SK-N-SH (cell line): ENCODE measurements around the gene SWAP70. TPM values are rescaled to one million over a fixed set of nuclear protein-coding genes. Genes with fewer than 3 reads are reported as not detected.

Experiments
- CTCF ChIA-PET: fragments of 300-600, 350-600 bp; formaldehyde crosslinking; extraction: SDS; loops from one replicate; lab custom pipeline; 2021; lab: Yijun Ruan, JAX
- POLR2A ChIA-PET: fragments of 350-600 bp; sonication (Branson Sonifier 250); formaldehyde crosslinking; extraction: SDS; loops from one replicate; lab custom pipeline; 2020; ENCODE audit warnings: antibody characterized with exemption, inconsistent platforms; lab: Yijun Ruan, JAX
- DNase-seq: peaks from one replicate; pipeline ENCODE4 v3.0.0; 2012
- H2AFZ ChIP-seq: fragments of 200-600 bp; sonication (generic); 2 replicates; pipeline ENCODE4 v1.8.1; 2016; ENCODE audit warnings: antibody characterized with exemption, mild to moderate bottlenecking, low read depth
- H3F3A ChIP-seq: fragments of 200-600 bp; sonication (generic); replicated peaks from 2 replicates; pipeline ENCODE3; 2016; ENCODE audit warnings: antibody characterized with exemption, mild to moderate bottlenecking; ENCODE audit not compliant: insufficient read depth
- H3K27ac ChIP-seq, 2 experiments: fragments of 200-500 bp in 1 of 2; fragments of 200-600 bp in 1 of 2; sonication (Bioruptor generic) in 1 of 2; sonication (generic), shearing (Covaris generic) in 1 of 2; 2 replicates each; pipeline versions ENCODE4 v1.5.1 to v1.6.1; 2014 to 2016; ENCODE audit warnings: low read depth in 2 of 2, inconsistent platforms in 1 of 2, low read length in 1 of 2, mild to moderate bottlenecking in 1 of 2, mixed read lengths in 1 of 2
- H3K27me3 ChIP-seq: fragments of 200-600 bp; sonication (generic), shearing (Covaris generic); 2 replicates; pipeline ENCODE4 v1.6.1; 2016; ENCODE audit warnings: mixed run types; ENCODE audit not compliant: insufficient read depth
- H3K36me3 ChIP-seq, 2 experiments: fragments of 200-500 bp in 1 of 2; fragments of 200-600 bp in 1 of 2; sonication (Bioruptor generic) in 1 of 2; sonication (generic) in 1 of 2; replicated peaks in 1 of 2; 2 replicates each; pipeline versions ENCODE3 to v1.5.1; 2014 to 2016; ENCODE audit warnings: low read length in 1 of 2, mild to moderate bottlenecking in 1 of 2; ENCODE audit not compliant: insufficient read depth in 2 of 2, control insufficient read depth in 1 of 2
- H3K4me1 ChIP-seq, 2 experiments: fragments of 200-500 bp in 1 of 2; fragments of 200-600 bp in 1 of 2; sonication (Bioruptor generic) in 1 of 2; sonication (generic), shearing (Covaris generic) in 1 of 2; 2 replicates each; pipeline versions ENCODE4 v1.5.1 to v1.6.1; 2014 to 2016; ENCODE audit warnings: low read depth in 1 of 2, low read length in 1 of 2, mixed run types in 1 of 2; ENCODE audit not compliant: insufficient read depth in 2 of 2, control insufficient read depth in 1 of 2
- H3K4me2 ChIP-seq: fragments of 200-600 bp; sonication (generic), shearing (Covaris generic); 2 replicates; pipeline ENCODE4 v1.6.1; 2017; ENCODE audit warnings: mixed run types
- H3K4me3 ChIP-seq, 2 experiments: fragments of 200-500 bp in 1 of 2; fragments of 200-600 bp in 1 of 2; sonication (Bioruptor generic) in 1 of 2; sonication (generic), shearing (Covaris generic) in 1 of 2; 2 replicates each; pipeline versions ENCODE4 v1.5.1 to v1.8.1; 2014 to 2016; ENCODE audit warnings: low read depth in 2 of 2, inconsistent platforms in 1 of 2, low read length in 1 of 2, mild to moderate bottlenecking in 1 of 2, mixed read lengths in 1 of 2, moderate library complexity in 1 of 2
- H3K79me2 ChIP-seq: fragments of 200-600 bp; sonication (generic); 2 replicates; pipeline ENCODE4 v1.8.1; 2017; ENCODE audit warnings: mild to moderate bottlenecking; ENCODE audit not compliant: insufficient read depth
- H3K9ac ChIP-seq: fragments of 200-600 bp; sonication (generic); 2 replicates; pipeline ENCODE4 v1.6.1; 2017; ENCODE audit warnings: mixed run types
- H3K9me2 ChIP-seq: fragments of 200-600 bp; sonication (generic); 2 replicates; pipeline ENCODE4 v1.6.1; 2017; ENCODE audit warnings: mixed run types
- H3K9me3 ChIP-seq: fragments of 200-600 bp; sonication (generic); 2 replicates; pipeline ENCODE4 v1.6.1; 2017; ENCODE audit warnings: mixed run types, mild to moderate bottlenecking, moderate library complexity
- H4K20me1 ChIP-seq: fragments of 200-600 bp; sonication (generic); 2 replicates; pipeline ENCODE4 v1.6.1; 2017; ENCODE audit warnings: mild to moderate bottlenecking, mixed run types; ENCODE audit not compliant: insufficient read depth
- EP300 ChIP-seq, 2 experiments: IDR thresholded peaks; 2 replicates each; pipeline versions ENCODE4 v1.4.0 to v1.6.1; 2012; ENCODE audit warnings: borderline replicate concordance in 1 of 2, low read depth in 1 of 2, low read length in 1 of 2
- EZH2phosphoT487 ChIP-seq: fragments of 200-600 bp; sonication (generic); IDR thresholded peaks from 2 replicates; pipeline ENCODE4 v1.6.1; 2017; ENCODE audit warnings: low read depth, mixed run types, mild to moderate bottlenecking, antibody characterized with exemption, moderate library complexity, borderline replicate concordance
- FOXM1 ChIP-seq: IDR thresholded peaks from 2 replicates; pipeline ENCODE4 v1.4.0; 2012; ENCODE audit warnings: low read depth, mild to moderate bottlenecking
- GABPA ChIP-seq: IDR thresholded peaks from 2 replicates; pipeline ENCODE4 v1.4.0; 2012; ENCODE audit warnings: low read depth, mild to moderate bottlenecking
- GATA2 ChIP-seq: sonication (generic); formaldehyde crosslinking; IDR thresholded peaks from 2 replicates; pipeline ENCODE4 v1.5.0; 2020; ENCODE audit warnings: mild to moderate bottlenecking, missing genetic modification reagents
- JUND ChIP-seq: IDR thresholded peaks from 2 replicates; pipeline ENCODE4 v1.4.0; 2012
- MXI1 ChIP-seq: IDR thresholded peaks from 2 replicates; pipeline ENCODE4 v1.6.1; 2012; ENCODE audit warnings: mild to moderate bottlenecking, low read depth, low read length, improper control_type of control experiment
- NFIC ChIP-seq: IDR thresholded peaks from 2 replicates; pipeline ENCODE4 v1.4.0; 2012; ENCODE audit warnings: borderline replicate concordance
- NRF1 ChIP-seq: IDR thresholded peaks from 2 replicates; pipeline ENCODE4 v1.6.1; 2012; ENCODE audit warnings: low read depth, mild to moderate bottlenecking, low read length
- POLR2AphosphoS5 ChIP-seq: IDR thresholded peaks from 2 replicates; pipeline ENCODE4 v1.6.1; 2012; ENCODE audit warnings: low read depth, low read length
- RAD21 ChIP-seq: IDR thresholded peaks from 2 replicates; pipeline ENCODE4 v1.6.1; 2012; ENCODE audit warnings: mild to moderate bottlenecking, low read length
- RCOR1 ChIP-seq: fragments of 150-350 bp; IDR thresholded peaks from 2 replicates; pipeline ENCODE4 v1.6.1; 2017; ENCODE audit warnings: antibody characterized with exemption, low read length
- RFX5 ChIP-seq: IDR thresholded peaks from 2 replicates; pipeline ENCODE4 v1.6.1; 2012; ENCODE audit warnings: mild to moderate bottlenecking, improper control_type of control experiment, low read length
- SIN3A ChIP-seq: IDR thresholded peaks from 2 replicates; pipeline ENCODE4 v1.6.1; 2012; ENCODE audit warnings: low read depth, mild to moderate bottlenecking, low read length, moderate library complexity, borderline replicate concordance
- TAF1 ChIP-seq: IDR thresholded peaks from 2 replicates; pipeline ENCODE4 v1.6.1; 2012; ENCODE audit warnings: low read depth, mild to moderate bottlenecking, low read length, moderate library complexity, borderline replicate concordance
- TCF12 ChIP-seq: IDR thresholded peaks from 2 replicates; pipeline ENCODE4 v1.4.0; 2012
- YY1 ChIP-seq: IDR thresholded peaks from 2 replicates; pipeline ENCODE4 v1.4.0; 2012; ENCODE audit warnings: low read depth, mild to moderate bottlenecking
- WGBS: methylation state at CpG from one replicate; pipeline ENCODE4 v1.1.6; 2017; ENCODE audit warnings: low lambda C conversion rate; 5-methylcytosine and 5-hydroxymethylcytosine counted together
- polyA plus RNA-seq, 3 experiments: library from polyadenylated mRNA; depleted of rRNA; stranded (reverse); fragments of >200 nt; gene quantifications; 2 replicates each; pipeline ENCODE4 v1.2.3, GENCODE V29; 2012
- TF ChIP-seq, protein P1 (sequence below): IDR thresholded peaks from 2 replicates; pipeline ENCODE4; 2012

The SWAP70 gene
- polyA plus RNA-seq, 1 of the 3 experiments (the other 2 are of a cell fraction) = 10.6 TPM

DNA sequence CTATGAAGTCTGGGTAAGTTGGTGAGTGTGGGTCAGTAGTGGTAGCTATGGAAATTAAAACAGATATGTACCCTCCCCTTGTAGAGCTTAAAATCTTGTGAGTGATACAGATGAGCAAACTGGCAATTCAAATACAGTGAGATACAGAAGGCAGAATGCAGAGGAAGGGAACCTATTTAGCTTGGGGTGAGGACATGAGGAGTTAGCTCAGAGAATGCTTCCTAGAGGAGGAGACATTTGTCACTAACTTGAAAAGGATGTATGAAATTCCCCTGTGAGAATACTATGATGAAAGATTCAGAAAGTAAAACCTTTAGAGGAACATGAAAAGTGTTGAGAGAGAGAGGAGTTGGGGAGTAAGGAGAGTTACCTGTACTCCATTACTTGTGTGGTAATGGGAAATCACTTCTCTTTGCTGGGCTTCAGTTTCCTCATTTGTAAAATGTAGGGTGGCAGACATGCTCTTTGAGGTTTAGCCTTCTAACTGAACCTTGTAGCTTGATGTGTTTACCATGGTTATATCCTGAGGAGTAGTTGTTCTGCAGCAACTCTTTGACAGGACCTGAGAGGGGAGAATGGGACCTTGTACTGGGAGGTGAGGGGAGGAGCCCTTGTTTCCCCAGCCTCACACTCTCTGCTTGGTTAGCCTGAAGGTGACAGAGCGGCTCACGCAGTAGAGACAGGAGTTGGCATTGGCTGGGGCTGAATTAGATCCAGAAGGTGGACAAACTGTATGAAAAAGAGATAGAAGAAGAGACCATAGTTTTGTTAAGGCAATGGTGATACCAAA lies 17.9 kb downstream of the SWAP70 start:
- H3K4me2 ChIP-seq = no peak overlapping the region
- 96% methylated on average over 2 of the region's 2 CpGs for WGBS
- no peak overlapping the region for H3K9ac ChIP-seq
- ChIA-PET POLR2A (no interaction called here), CTCF (interaction anchor here (1.7 kb wide), 1 partner anchor 11 kb away, joined by 4 read pairs; no protein-coding TSS in a partner anchor)
- H3K79me2 ChIP-seq = peaks cover 63% of the 10 kb centered on the region
- TF ChIP-seq TCF12 (no peak), RCOR1 (no peak), YY1 (no peak)
- H3F3A ChIP-seq = peaks cover 6% of the 10 kb centered on the region
- no peaks in the 10 kb centered on the region for H4K20me1 ChIP-seq
- no peaks in the 10 kb centered on the region for H3K9me2 ChIP-seq
- no peak overlapping the region for H3K27ac ChIP-seq
- no peaks in the 10 kb centered on the region for H3K4me1 ChIP-seq
- no peaks in the 10 kb centered on the region for H3K36me3 ChIP-seq
- H3K4me3 ChIP-seq = no peak overlapping the region
- no peak overlapping the region for H2AFZ ChIP-seq
- H3K9me3 ChIP-seq = no peaks in the 10 kb centered on the region
- no peak for DNase-seq
- H3K27me3 ChIP-seq = no peaks in the 10 kb centered on the region

DNA sequence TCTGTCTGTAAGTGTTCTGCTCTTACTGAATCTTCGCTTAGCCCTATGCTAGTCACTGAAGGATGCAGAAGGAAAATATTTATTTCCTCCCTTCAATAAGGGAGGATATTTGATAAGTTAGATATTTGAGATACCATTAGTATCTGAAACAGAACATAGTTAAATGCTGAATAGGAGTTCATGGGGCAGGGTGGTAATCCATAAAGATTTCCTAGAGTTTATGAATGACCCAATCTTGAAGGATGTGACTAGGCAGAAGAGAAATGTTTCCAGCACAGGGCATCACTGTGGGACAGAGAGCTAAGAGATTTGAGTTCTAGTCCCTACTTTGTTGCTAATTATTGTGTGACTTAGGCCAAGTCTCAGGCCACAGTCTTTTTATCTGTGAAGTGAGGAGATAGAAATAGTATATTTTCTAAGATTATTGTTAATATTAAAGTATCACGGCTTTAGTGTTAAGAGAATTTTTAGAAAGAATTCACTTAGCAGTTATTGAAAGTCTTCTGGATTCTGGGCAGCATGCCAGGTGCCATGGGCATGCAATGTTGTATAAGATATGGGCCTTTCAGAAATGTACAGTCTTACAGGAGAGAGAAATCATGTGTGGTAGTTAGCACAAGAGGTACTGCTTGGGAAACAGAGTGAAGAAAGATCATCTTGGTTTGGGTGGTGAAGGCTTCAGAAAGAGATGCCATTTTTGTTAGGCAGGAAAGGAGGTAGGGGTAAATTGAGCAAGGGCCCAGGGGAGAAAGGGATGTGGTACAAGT lies 24.0 kb downstream of the SWAP70 start:
- H3K79me2 ChIP-seq = peaks cover 37% of the 10 kb centered on the region
- no peak overlapping the region for H3K4me3 ChIP-seq
- CTCF ChIA-PET = no interaction called here
- H3K9me3 ChIP-seq = no peaks in the 10 kb centered on the region
- DNase-seq = no peak
- H3K27ac ChIP-seq = peak overlapping the region; percentile 81 to 94
- no peaks in the 10 kb centered on the region for H4K20me1 ChIP-seq
- H3K4me2 ChIP-seq = peak overlapping the region; percentile 72
- no peaks in the 10 kb centered on the region for H3K9me2 ChIP-seq
- no peaks in the 10 kb centered on the region for H3K27me3 ChIP-seq
- POLR2A ChIA-PET = no interaction called here
- TF ChIP-seq NFIC (peak; percentile 64; the same call in 1 of the 2 replicates), EZH2phosphoT487 (no peak), NRF1 (no peak)
- 73% methylated on average over 2 of the region's 2 CpGs for WGBS
- peak overlapping the region; percentile 48; the same call in 1 of the 2 replicates for H3K9ac ChIP-seq
- H3F3A ChIP-seq = peaks cover 49% of the 10 kb centered on the region
- no peak overlapping the region for H2AFZ ChIP-seq
- peaks cover 20 to 42% of the 10 kb centered on the region in 2 experiments for H3K4me1 ChIP-seq
- no peaks in the 10 kb centered on the region for H3K36me3 ChIP-seq

DNA sequence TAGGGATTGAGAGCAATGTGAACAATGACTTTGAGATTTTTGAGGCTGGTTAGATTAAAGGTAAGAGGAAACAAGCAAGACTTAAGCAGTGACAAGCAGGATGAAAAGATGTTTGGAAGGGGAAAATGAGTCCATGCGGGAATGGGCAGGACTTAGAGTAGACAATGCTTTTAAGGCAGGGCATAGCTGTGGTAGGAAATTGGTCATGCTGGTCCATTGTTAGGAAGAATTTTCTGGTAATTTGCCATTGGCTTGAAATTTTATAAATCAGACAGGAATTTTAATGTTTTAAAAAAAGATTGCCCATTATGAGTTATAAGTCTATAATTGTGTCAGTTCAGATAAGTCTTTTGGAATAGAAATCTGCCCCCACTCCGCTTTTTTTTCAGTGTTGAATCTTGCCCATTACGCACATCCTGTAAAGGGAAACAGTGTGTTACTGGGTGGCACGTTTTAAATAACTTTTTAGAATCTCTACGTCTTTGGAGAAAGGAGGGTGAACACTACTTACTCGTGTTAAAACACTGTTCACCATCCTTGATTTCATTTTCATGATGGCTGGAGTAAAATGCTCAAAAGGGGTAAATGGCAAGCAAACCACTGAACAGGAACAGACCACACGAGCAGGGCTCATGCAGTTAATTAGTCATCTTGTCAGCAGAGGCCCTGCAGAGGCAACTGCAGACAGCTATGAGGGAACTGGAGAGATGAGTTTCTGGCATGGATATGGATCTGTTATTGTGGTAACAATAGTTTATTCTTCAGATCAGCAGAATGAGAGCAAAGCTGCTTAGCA lies 25.0 kb downstream of the SWAP70 start:
- peaks cover 49% of the 10 kb centered on the region for H3F3A ChIP-seq
- H4K20me1 ChIP-seq = no peaks in the 10 kb centered on the region
- peak overlapping the region; percentile 81 to 94 for H3K27ac ChIP-seq
- H3K9me2 ChIP-seq = no peaks in the 10 kb centered on the region
- peaks cover 47% of the 10 kb centered on the region for H3K79me2 ChIP-seq
- no peaks in the 10 kb centered on the region for H3K9me3 ChIP-seq
- peak; percentile 55 for DNase-seq
- ChIA-PET POLR2A (interaction anchor here (0.6 to 0.8 kb wide), 2 partner anchors 114 to 471 kb away, joined by 3 read pairs; no protein-coding TSS in a partner anchor), CTCF (interaction anchor here (1.2 kb wide), 1 partner anchor 17 kb away, joined by 4 read pairs; no protein-coding TSS in a partner anchor)
- H3K4me3 ChIP-seq = peak overlapping the region; percentile 7 to 12; a peak in 2 of 4 replicates
- H3K36me3 ChIP-seq = peaks cover 0 to under 1% of the 10 kb centered on the region in 2 experiments
- 26% methylated on average over 7 of the region's 7 CpGs for WGBS
- peak overlapping the region; percentile 72 for H3K4me2 ChIP-seq
- no peaks in the 10 kb centered on the region for H3K27me3 ChIP-seq
- H3K4me1 ChIP-seq = peaks cover 20 to 42% of the 10 kb centered on the region in 2 experiments
- H3K9ac ChIP-seq = peak overlapping the region; percentile 48; the same call in 1 of the 2 replicates
- H2AFZ ChIP-seq = no peak overlapping the region; the same call in 1 of the 2 replicates
- no peak for TF ChIP-seq NRF1
- TF ChIP-seq GABPA = no peak
- 0 out of 2 replicates have a peak, but pooled peaks have one; percentile 27 for TF ChIP-seq POLR2AphosphoS5
- TF ChIP-seq MXI1 = peak; percentile 71
- peak; percentile 32; the same call in 1 of the 2 replicates for TF ChIP-seq RAD21
- TF ChIP-seq, protein P1, sequence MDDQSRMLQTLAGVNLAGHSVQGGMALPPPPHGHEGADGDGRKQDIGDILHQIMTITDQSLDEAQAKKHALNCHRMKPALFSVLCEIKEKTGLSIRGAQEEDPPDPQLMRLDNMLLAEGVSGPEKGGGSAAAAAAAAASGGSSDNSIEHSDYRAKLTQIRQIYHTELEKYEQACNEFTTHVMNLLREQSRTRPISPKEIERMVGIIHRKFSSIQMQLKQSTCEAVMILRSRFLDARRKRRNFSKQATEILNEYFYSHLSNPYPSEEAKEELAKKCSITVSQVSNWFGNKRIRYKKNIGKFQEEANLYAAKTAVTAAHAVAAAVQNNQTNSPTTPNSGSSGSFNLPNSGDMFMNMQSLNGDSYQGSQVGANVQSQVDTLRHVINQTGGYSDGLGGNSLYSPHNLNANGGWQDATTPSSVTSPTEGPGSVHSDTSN = peak; percentile 93
- peak; percentile 39; the same call in 1 of the 2 replicates for TF ChIP-seq JUND
- peak; percentile 23 for TF ChIP-seq GATA2 (CRISPR knock-in tag)
- TF ChIP-seq RCOR1 = peak; percentile 63; the same call in 1 of the 2 replicates
- TF ChIP-seq RFX5 = peak; percentile 32; the same call in 1 of the 2 replicates
- no peak for TF ChIP-seq FOXM1
- TF ChIP-seq TCF12 = peak; percentile 76
- 0 out of 2 replicates have a peak, but pooled peaks have one; percentile 21 for TF ChIP-seq SIN3A
- TF ChIP-seq TAF1 = no peak
- peak; percentile 25 to 78; a peak in 2 of 4 replicates for TF ChIP-seq EP300 (IDR thresholded peaks at IDR 0.05; ENCODE audit: borderline replicate concordance in 1 of 2, low read depth in 1 of 2, low read length in 1 of 2)
- peak; percentile 42 for TF ChIP-seq NFIC
